ENCODE data around the gene PTTG1IP.

The PTTG1IP gene

GRCh38 chr21:44894687-44895302 is 21.3 kb upstream of the PTTG1IP start:
- DNase-seq: no peak

DNA sequence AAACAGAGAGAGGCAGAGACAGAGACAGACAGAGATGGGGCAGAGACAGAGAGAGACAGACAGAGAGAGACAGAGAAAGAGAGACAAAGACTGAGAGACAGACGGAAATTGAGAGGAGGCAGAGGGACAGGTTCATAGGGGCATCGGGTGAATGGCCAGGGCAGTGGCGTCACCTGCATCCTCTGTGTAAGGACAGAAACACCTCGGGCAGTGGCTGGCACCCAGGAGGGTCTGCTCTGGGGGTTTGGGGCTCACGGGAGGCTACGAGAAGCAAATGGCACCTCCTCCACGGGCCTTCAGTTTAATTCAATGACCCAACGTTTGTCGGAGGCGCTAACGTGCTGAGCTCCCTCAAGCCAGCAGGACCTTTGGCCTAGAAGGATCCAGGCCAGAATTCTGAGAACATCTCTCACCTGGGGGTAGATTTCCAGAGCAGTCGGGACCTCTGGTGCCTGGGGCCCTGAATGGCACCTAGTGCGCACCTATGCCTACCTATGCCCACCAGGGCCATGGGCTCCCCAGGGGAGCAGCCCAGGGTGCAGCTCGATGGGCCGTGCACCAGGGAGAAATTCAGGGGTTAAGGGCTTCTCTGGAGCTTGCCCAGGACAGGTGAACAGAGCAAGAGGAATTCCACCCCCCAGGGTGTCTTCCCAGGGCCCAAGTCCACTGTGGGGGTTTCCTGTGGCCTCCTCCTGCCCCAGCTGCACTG is 20.6 kb upstream of the PTTG1IP start:
- DNase-seq: no peak

- DNase-seq: no peak
Observed at GRCh38 chr21:44893278-44893556, 19.7 kb upstream of the PTTG1IP start.

GRCh38 chr21:44892536-44893277 is 19.2 kb upstream of the PTTG1IP start:
- DNase-seq: peak; percentile 89

DNA sequence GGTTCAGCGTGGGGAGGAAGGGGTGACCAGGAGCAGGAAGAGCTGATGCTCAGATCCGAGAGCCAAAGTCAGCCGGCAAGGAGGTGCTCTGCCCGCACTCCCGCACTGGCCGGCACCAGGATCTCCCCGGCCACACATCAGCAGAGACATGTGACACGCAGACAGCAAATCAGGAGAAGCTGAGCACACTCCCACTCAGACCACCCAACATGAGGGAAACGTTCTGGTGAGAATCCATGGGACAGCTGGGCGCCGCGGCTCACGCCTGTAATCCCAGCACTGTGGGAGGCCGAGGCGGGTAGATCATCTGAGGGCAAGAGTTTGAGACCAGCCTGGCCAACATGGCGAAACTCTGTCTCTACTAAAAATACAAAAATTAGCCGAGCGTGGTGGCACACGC is 18.6 kb upstream of the PTTG1IP start:
- no peak for DNase-seq

DNA sequence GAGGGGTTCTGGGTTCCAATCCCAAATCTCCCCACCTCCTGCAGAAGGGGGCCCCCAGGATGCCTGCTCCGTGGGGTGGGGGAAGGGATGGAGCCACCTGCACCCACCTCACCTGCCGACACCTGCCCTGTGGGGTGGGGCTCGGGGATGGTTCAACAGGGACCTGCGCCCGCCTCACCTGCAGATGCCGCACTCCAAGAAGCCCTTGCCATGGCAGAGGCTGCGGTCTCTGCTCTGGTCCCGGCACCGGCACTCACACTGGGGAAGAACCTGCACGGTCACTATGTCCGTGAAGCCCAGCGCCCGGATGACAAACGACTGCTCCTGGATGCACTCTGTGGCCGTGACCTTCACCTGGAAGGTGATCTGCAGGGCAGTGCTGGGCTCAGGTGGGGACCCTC is 18.1 kb upstream of the PTTG1IP start:
- no peak for DNase-seq

- no peak for DNase-seq
Observed at GRCh38 chr21:44890961-44891541, 17.6 kb upstream of the PTTG1IP start.

DNA sequence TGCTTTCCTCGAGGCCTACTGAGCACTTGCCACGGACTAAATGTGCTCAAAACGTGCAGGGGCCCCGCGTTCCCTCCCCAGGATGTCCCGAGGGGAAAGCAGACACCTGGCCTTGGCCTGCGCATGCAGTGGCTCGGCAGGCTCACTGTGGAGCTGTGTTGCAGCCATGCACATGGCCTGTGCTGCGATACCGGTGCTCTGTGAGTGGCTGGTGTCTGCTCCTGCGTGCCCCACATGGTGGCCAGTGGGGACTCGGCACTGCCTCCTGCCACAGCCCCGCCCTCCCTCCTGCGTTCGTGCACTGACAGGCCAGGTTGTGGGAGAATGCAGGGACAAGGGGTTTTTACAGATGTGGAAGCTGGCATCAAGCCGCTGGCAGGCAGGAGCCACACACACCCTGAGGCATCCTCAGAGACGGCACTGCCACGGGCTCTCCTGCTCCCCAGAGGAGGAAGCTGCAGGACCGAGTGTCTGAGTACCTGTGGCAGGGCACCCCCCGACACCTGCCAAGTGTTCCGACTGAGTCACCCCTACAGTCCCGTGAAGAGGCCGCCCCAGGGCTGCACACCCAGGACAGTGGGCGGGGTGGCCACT is 16.9 kb upstream of the PTTG1IP start:
- no peak for DNase-seq

GRCh38 chr21:44889625-44890337 is 16.3 kb upstream of the PTTG1IP start:
- no peak for DNase-seq

GRCh38 chr21:44888581-44889550 is 15.4 kb upstream of the PTTG1IP start:
- DNase-seq: no peak

- no peak for DNase-seq
Observed at GRCh38 chr21:44887807-44888580, 14.5 kb upstream of the PTTG1IP start.

DNA sequence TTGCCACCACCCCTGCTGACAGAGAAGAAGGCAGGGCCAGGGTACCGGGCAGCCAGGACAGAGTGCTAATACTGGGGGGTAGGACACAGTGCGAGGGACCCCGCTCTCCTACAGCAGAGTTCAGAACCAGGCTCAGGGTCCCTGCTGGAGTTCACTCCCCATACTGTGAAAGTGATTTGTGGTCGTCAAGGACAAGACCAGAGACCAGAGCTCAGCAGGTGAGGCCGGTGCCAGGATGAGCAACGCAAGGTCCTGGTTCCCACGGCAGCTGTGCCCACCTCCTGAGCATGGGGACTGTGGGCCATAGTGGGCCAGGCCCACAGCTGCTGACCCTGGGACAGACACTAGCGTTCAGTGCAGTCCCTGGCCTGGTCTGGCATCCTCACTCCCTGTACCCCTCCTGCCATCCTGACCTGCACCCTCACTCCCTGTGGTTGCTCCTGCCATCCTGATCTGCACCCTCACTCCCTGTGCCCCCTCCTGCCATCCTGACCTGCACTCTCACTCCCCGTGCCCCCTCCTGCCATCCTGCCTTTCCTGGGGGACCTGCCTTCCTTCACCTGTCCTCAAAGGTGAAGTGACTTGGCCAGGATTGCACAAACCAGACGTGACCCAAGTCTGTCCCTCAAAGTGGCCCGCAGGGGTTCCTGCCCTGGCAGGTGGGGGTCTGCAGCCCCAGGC is 13.8 kb upstream of the PTTG1IP start:
- DNase-seq: no peak

DNA sequence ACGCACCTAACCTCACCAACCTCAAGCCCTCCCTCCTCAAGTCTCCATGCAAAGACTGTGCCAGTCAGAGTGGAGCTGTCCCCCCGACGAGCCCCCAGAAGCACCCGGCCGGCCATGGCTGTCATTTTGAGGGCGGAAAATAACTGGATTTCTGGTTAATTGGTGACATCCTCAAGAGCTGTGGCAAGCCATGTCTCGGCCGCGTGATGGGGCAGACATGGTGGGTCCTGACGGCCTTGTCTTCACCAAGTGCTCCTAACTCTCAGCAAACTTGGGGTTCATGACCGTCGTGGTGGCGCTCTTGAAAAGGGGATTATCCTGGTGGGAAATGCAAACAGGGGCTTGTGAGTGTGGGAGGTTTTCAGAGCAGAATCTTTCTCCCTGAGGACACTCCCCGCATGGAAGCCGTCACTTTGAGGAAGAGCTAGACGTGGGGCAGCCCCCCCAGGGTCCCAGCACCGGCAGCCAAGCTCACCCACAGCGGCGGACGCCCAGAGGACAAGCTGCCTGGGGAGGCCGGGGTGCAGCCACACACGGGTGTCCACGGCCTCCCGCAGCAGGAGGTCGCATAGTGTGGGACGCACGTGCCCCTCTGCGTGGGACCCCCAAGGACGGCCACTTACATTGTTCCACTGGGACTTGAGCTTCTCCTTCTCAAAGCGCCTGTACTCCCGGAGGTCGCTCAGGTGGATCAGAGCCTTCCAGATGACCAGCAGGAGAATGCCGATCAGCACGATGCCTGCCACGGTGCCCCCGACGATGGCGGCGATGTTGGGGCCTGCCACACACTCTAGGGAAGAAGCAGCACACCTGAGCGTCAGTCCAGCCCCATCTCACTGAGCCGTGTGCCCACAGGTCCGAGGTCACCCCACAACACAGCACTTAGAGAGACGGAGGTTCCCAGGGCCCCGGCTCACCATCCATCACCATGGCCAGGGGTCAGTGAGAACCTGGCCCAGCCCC is 12.9 kb upstream of the PTTG1IP start:
- DNase-seq: no peak

DNA sequence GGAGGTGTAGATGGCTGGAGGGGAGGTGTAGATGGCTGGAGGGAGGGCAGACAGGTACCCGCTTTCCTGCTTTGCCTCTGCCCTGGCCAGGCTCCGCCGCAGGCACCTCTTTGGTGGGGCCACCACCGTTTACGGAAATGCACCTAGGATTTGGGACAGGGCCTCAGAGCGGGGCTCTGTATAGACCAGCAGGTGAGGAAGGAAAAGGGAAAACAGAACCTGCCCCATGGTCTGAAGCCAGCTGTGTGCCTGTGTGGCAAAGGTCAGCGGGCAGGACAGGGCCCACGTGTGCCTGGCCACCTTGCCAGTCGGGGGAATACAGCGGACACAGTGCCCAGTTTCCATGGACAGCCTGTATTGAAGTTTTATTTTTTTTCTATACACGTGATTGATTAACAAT is 12.1 kb upstream of the PTTG1IP start:
- no peak for DNase-seq

- DNase-seq: no peak
Observed at GRCh38 chr21:44884097-44884496, 10.6 kb upstream of the PTTG1IP start.

DNA sequence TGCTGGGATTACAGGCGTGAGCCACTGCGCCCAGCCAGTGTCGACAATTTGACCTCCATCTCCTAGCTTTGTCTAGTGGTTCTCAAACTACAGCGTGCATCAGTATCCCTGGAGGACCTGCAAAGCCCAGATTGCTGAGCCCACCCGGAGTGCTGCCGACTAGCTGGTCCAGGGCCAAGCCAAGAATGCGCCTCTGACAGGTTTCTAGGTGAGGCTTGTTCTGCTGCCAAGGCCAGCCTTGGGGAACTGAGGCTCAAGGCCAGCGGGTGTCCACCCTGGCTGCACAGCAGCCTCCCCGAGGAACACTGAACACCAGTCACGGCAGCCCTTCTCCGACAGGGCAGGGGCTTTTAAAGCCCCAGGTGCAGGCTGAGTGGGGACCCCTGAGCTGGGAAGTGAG is 9.8 kb upstream of the PTTG1IP start:
- DNase-seq: no peak

DNA sequence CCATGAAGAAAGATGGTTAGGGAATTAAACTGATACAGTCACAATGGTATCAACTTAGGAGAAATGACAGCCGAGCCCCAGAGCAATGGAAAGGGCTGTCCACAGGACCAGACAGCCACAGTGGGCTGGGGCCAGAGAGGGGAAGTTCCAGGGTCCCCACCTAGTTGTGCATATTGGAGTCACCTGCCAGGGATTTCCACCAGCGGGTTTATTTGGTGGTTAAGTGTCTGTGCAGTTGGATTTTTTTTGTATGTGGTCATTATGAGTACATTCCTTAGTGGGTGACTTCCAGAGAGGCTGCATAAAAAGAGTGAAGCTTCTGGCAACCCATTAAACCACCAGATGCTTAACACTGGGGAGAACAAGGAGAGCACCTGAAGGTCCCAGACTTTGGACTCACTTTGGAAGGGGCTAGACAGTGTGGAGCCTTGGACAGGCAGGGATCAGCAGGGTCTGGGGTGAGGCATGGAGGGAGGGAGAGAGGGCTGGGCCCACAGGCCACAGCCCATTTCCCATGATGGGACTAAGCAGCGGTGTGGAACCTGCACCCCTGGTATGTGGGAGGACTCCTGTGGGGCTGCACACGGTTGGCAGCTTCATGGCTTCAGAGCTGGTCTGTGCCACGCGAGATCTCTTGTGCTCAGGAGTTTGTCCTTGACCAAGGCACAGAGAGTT is 7.8 kb upstream of the PTTG1IP start:
- DNase-seq: no peak

- no peak for DNase-seq
Observed at GRCh38 chr21:44880405-44881197, 7.1 kb upstream of the PTTG1IP start.

Measured in CD4-positive, alpha-beta T cell treated with Interleukin-17A for 4 hours (primary cell).